ENCODE data around the gene ATAD3A.

Gene ATAD3A

DNA sequence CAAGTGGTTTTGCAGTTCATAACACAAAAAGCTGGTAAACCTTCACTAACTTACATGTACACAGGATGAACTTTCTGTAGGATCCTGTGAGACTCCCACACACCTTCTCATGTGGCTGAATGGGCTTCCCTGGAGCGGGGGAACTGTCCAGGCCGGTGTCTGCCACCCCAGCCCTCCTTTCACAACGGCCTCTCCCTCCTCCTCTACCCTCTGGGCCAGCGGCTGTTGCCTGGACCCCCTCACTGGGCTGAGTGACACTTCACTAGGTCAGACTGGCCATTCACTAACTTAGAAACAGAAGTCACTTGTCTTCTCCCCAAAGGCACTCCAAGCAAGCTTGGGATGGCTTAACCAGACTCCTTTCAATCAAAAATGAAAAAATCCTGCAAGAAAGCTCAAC, 46.6 kb downstream of the ATAD3A start:
- DNase-seq = no peak

DNA sequence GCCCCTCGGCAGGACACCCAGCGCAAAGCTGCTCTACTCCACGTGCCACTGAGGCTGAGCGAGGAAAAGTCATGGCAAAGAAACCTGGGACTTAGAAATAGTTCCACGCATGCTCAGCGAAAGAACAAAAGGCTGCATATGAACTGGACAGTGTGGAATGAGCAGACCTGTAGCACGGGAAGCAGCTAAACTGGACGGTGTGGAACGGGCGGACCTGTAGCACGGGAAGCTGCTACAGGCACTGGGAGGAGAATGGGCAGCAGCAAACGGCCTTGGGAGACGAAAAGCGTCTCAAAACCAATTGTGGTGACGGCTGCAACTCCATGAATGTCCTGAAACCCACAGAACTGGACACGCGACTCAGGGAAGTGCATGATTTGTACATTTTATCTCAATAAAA, 47.1 kb downstream of the ATAD3A start:
- DNase-seq = no peak

DNA sequence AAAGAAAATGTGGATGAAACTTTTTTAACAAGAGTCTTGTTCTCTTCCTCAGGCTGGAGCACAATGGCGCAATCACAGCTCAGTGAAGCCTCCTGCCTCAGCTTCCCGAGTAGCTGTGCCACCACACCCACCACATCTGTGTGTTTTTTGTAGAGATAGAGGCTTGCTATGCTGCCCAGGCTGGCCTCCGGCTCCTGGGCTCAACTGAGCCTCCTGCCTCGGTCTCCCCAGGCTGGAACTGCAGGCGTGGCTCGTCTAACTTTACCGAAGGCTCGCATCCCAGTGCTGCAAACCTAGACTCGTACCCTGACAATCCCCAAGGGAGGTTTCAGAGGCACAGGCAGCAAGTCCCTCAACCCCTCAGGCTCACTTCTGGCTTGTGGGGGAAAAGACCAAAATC, 48.2 kb downstream of the ATAD3A start:
- no peak for DNase-seq

DNA sequence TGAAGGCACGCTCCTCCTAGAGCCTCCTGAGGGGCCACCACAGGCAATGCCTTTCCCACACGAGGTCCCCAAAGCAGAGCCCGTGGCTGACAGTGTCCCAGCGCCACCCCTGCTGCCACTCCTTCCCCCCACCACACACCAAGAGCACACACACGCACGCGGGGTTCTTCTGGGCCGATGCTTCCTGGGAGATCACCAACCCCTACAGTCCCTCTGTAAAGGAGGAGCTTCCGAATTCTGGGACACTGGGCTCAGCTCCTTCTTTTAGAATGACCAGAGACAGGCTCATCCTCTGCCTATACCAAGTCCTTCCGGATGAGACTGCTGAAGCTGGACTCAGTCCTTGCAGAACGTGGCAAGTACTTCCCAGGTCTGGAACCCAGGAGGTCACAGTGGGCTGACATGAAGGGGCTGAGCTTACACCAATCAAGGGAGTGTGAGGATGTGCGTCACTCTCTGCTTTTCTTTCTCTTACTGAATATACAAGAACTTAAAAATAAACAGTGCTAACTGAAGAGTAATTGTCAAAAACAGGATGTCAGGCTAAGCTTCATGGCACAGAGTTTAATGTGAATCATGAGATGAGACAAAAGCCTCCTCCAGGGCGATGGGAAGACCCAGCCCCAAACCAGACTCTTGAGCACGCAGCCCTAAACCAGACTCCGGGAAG, 50.0 kb downstream of the ATAD3A start:
- DNase-seq = no peak

DNA sequence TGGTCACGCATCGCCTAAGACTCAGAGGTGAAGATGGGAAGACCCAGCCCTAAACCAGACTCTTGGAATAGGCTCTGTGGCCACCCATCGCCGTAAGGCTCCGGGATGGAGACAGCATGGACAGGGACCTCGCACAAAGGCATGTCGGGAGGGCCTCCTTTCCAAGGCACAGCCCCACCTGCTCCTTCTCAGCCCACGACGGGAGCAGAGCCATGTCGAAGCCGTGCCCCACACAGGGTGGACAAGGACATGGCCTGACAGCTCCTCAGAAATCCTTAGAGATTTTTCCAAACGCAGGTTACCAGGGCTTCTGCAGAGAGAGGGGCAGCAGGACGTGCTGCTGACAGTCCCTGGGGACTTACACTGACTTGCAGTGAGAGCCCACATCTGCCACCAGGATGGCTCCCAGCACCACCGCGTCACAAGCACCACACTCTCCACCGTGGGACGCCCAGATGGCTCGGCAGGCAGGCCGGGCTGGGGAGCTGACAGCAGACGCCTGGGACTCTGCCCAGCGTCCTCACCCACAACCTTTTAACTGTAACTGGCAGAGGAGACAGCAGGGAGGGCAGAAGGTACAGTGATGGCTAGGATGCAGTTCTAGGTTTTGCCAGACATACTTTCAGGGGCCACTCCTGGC, 50.7 kb downstream of the ATAD3A start:
- DNase-seq = no peak

DNA sequence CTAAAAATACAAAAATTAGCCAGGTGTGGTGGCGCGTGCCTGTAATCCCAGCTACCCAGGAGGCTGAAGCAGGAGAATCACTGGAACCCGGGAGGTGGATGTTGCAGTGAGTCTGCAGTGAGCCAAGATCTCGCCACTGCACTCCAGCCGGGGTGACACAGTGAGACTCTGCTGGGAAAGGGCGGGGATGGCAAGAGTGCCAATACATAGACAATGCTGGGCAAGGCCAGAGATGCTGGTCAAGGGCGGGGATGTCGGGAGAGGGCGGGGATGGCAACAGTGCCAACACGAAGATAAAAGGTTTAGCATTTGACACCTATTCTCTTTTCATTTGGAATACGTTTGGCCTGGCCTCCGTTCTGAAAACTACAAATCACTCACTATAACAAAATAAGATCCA, 51.7 kb downstream of the ATAD3A start:
- no peak for DNase-seq

DNA sequence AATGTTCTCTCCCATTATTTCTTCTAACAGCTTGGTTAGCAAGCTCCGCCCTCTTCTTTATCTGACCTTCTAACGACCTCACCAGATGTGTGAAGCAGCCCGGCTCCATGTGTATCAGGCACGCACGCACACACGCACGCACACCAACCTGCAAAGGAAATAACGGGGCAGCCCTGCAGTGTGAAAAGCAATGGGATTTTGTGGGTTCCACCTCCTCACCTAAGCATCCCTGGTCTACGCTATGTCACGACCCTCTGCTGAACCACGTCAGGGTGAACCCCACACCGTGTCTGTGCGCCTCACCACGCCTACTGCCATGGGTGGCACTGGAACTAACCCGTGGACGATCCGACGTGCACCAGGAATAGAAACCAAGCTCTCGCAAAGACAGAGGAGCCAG, 52.3 kb downstream of the ATAD3A start:
- DNase-seq = no peak

DNA sequence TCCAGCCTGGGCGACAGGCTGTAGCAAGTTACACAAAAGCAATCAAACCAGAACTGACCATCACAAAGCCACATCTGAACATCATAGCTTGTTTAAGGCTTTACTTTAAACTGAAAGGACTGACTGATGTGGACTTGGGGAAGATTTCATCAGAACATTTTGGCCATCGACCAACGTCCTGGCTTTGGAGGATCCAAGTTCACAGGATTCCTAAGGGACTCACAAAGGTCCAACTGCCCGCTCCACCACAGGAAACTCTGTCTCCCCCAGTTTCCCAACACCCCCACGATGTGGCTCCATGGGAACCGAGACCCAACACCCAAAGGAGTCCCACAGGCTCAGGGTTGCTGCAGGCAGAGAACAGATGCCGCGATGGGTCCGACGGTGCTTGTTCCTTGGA, 53.4 kb downstream of the ATAD3A start:
- DNase-seq = no peak

DNA sequence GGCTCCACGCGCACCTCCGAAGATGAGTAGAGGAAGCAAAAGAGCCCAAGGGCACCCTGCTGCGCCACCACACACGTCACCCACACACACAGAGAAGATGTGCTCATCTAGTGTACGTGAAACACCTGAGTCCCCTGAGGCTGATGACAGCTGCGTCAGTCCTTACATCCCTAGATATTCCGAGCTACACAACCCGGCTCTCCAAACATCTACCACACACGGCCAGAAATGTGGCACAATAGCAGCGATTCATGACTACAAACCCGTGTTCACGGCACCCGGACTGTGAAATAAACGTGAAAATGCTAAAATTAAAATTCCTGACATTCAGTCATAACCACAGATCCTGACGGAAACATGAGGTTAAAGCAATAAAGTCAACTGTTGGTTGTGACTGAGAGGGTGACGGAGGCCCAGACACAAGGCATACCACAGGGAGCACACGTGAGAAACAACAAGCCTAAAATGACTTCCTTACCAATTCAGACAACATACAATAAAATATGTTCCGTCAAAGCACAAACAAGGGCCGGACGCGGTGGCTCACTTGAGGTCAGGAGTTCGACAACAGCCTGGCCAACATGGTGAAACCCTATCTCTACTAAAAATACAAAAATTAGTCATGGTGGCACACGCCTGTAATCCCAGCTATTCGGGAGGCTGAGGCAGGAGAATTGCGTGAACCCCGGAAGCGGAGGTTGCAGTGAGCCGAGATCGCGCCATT, 55.4 kb downstream of the ATAD3A start:
- no peak for DNase-seq

DNA sequence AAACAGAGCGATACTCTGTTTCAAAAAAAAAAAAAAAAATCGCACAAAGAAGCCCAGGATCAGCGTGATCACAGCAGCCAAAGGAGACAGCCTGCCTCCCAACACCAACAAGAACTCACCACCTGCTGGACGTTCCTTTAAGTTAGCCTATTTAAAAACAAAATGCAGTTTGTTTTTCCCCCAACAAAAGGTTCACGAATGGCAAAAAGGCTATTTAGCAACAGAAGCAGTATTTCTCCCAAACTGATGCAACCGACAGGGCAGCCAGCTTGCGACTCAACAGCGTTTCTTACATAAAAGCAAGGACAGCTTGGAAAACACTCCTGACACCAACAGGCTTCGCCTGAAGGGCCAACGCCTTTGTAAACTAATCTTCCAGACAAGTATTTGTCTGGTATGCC, 55.9 kb downstream of the ATAD3A start:
- no peak for DNase-seq

DNA sequence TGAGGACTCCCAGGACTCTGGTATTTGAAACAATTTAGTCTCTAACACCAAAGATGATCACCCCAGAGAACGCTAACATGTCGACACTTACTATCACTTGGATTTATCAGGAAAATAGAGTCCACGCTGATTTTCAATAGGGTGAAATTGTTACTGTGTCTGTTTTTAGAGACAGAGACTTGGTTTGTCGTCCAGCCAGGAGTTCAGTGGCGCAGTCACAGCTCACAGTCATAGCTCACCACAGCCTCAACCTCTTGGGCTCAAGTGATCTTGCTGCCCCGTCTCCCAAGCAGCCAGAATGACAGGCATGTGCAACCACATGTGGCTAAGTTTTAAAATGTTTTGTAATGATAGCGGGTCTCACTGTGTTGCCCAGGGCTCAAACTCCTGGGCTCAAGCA, 57.4 kb downstream of the ATAD3A start:
- no peak for DNase-seq

DNA sequence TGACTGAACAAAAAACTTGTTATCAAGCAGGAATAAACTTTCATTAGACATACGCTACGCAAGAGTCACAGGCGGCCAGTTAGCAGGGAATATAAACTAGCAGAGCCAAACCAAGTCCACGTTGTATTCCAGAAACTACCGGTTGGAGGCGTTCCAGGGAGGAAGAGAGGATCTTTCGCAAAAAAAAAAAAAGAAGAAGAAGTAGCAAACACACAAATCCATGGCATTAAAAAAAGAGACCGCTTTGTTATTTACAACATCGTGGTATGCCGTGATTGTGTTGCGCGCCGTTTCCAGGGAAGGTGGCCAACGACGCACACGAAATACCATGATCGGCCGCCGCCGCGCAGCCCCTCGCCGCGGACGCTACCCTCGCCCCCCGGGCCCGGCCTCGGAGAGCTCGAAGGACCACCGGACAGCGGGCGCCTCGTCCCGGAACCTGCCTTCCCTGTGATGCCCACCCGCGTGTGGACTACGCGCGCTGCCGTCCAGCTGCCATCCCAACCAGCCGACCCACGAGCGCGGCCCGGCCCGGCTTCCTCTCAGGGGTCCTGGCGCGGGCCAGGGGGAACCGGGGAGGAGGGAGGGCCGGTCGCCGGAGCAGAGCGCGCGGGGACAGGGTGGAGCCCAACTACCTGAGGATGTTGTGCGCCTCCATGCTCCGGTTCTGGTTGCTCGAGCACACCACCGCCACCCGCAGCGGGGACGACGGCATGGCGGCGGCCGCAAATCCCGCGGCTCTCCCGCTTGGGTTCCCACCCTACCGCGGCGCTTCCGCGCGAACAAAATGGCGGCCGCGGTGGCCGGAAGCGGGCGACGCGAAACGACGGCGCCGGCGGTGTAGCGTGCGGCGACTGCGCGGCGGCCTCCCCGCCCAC, 62.1 kb downstream of the ATAD3A start:
- DNase-seq = no peak

DNA sequence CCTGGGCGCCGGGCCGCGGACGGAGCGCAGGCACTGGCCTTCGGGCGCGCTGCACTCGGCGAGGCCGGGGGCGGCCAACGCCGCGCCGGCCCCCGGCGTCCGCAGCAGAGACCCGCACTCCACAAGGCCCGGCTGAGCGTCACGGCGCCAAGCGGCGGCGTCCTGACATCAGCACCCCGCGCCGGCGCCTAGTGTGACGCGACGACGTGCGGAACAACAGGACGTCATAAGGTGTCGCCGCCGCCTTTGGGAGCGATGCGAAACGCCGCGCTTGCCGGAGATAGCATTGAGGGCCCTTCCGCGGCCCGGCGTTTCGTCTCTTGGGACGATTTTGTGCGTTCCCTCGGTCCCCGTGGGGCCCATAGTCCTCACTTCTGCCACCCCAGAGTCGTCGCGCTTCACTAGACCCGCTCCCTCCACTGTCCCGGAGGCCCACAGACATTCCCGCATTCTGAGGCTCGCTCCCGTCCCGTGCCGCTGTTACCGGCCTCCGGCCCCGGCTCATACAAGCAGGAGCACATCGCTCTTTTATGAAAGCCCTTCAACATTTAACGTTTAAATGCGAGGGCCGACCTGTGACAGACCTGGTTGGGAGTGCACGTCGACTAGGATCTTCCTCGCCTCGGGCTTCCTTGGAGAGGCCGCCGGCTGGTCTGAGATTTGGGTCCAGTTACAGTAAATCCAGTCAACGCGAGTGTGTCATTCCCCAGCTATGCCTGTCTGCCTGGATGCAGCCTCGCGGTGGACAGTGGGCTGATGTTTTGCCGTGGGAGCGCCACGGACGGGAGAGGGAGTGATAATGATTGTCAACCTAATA, 63.0 kb downstream of the ATAD3A start, which contains the start of gene SSU72:
Gene SSU72, minus strand, starts transcription at position 143 of the 817 bp plus-strand sequence. CDS start 306 bp downstream, outside the sequence.
- peak; percentile 93 for DNase-seq

DNA sequence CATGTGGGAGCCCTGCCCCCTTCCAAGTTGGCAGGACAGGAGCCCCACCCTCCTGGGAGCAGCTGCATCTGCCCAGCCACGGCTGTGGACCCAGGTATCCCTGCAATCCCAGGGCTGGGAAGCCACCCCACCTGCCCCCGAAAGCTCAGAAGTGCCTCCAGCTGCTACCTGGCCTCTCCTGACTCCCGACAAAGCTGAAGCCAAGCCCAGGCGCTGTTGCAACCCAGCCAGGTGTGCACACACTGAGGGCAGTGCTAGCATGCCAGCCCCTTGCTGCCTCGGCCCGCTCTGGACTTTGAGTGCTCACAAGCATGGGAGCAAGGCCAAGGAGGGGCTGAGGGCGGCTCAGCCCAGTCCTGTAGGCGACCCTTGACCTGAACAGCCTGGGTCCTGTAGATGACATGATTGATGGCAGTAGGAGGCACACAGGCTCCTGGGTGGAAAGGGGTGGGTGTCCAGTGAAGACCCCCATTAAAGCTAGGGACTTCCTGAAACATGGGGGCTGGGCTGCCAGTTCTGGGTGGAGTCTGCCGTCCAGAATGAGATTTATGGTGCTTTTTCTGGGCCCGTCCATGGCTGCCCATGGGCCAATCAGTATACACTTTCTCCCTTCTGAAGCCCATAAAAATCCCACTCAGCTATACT, 65.5 kb downstream of the ATAD3A start:
- DNase-seq = no peak

DNA sequence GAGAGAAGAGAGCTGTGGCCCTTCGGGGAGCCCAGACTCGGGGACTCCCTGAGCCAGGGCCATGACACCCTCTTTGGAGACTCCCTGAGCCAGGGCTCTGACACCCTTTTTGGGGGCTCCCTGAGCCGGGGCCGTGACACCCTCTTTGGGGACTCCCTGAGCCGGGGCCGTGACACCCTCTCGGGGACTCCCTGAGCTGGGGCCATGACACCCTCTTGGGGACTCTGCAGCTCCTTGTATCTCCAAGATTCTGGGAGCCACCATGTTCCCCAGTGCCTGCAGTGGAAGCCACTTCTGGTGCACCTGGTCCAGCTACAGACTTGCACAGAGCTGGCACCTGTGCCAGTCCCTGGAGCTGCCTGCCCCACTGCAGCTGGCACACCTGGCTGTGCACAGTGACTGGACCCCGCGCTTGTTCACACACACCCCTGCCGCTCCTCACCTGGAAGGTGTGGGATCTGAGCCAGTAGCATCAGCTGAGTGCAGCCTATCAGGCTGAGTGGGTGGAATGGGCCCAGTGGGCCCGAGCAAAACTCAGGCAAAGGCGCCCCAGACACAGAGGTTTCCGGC, 66.5 kb downstream of the ATAD3A start:
- DNase-seq = no peak

DNA sequence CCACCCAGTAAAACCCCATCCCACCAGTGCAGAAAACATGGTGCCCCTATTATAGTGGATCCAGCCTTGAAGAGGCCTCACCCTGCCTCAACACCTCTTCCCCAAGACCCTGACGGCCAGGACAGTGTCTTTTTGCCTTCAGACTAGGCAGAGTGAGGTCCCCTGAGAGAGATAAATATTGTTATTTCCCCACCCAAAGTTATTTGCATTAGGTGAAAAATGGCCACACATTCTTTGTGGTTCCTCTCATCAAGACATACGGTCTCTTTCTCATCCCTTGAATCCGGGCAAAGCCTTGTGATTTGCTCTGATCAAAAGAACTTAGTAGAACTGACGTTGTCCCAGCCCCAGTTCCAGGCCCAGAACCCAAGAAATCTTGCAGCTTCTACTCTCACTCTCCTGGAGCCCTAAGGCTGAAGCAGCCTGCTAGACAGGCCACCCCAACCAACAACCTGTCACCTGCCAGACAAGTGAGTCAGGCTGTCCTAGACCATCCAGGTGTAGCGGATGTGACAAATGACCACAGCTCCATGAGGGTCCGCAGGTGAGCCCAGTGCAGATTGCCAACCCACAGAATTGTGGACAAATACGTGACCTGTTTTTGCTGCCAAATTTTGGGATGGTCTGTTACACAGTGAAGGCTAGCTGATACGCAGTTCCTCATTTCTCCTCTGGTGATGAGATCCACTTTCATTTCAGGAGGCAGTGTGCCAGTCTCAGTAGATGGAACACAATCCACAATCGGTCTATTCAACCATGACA, 70.8 kb downstream of the ATAD3A start:
- DNase-seq = no peak

DNA sequence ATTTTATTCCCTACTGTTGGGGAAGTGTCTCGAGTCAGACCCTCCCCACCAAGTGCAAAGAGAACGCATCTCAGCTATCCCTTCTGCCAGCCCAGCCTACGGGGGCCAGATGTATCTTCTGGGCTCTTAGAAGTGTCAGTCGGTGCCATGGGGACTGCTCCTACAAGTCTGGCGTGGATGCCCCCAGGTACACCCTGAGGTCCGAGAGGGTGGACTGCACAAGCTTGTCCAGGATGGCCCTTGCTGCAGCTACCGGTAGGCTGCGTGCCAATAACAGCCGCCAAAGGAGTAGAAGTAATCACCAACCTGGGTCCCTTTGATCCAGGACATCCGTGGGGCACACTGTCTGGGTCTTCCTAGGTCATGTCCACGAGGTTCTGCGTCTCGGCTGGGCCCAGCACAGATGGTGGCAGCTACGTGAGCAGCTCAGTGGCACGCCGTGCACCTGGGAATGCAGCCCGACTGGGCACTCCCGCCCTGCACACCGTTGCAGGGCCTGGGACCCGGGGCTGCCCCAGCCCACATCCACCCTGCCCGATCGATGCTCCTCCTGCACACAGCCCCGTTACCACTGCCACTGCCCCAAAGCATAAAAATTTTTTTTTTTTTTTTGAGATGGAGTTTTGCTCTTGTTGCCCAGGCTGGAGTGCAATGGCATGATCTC, 71.5 kb downstream of the ATAD3A start:
- no peak for DNase-seq
